OCI-LY1 (cell line): Measurements from ENCODE around the gene MDGA2.

Experiments
- EZH2 ChIP-seq: fragments of 200-600 bp; sonication (generic), shearing (Covaris generic); IDR thresholded peaks from 2 replicates; pipeline ENCODE4 v1.8.0; 2017; ENCODE audit warnings: borderline replicate concordance, mixed run types, mild to moderate bottlenecking, antibody characterized with exemption, low read length, moderate library complexity, mixed read lengths
- TF ChIP-seq, protein P1 (sequence below): fragments of 200-600 bp; sonication (generic), shearing (Covaris generic); IDR thresholded peaks from 2 replicates; pipeline ENCODE4 v1.5.1; 2017; ENCODE audit warnings: mild to moderate bottlenecking, antibody characterized with exemption, low read length, moderate library complexity, mixed read lengths

DNA sequence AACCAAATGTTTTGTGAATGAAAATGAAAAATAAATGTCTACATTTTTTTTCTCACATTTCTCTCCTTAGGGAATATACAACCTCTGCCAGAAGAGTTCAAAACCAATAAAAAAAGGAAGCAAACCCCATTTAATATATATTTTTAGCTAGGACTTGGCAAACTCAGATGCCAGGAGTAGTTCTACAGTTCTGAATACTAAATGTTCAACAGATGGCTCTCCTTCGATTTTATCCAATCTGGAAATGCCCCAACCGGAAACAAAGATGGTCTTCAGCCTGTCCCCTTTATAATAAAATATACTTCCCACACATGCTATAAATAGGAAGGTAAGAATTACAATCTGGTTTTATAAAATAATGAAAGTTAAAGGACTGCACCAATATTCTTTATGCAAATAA is 330.4 kb downstream of the MDGA2 start:
- TF ChIP-seq, protein P1, sequence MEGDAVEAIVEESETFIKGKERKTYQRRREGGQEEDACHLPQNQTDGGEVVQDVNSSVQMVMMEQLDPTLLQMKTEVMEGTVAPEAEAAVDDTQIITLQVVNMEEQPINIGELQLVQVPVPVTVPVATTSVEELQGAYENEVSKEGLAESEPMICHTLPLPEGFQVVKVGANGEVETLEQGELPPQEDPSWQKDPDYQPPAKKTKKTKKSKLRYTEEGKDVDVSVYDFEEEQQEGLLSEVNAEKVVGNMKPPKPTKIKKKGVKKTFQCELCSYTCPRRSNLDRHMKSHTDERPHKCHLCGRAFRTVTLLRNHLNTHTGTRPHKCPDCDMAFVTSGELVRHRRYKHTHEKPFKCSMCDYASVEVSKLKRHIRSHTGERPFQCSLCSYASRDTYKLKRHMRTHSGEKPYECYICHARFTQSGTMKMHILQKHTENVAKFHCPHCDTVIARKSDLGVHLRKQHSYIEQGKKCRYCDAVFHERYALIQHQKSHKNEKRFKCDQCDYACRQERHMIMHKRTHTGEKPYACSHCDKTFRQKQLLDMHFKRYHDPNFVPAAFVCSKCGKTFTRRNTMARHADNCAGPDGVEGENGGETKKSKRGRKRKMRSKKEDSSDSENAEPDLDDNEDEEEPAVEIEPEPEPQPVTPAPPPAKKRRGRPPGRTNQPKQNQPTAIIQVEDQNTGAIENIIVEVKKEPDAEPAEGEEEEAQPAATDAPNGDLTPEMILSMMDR: no peak
- no peak for TF ChIP-seq EZH2
